Measurements from ENCODE around the gene TMEM240. TPM values are rescaled to one million over a fixed set of nuclear protein-coding genes. Genes with fewer than 3 reads are reported as not detected.
"Not testable (repeated sequence)": the region's sequence is repeated elsewhere in the genome, so short reads cannot be mapped to it uniquely, and the experiment has no call there.

Gene TMEM240
- total RNA-seq, 4 donors from 2014 or later: 1.0 to 1.7 (median 1.1) TPM; not detected in 1

- WGBS: 5% methylated on average over 8 of the region's 22 CpGs
- peaks cover 13% of the 10 kb centered on the region for H3K4me1 ChIP-seq
- DNase-seq (ENCODE audit: low spot score in 2 of 2); H3K36me3 ChIP-seq; H3K9me3 ChIP-seq; H3K27me3 ChIP-seq: not testable (repeated sequence)
- H3K27ac ChIP-seq: peak overlapping the region; percentile 76
- peak in 1 of 2 donors; percentile 18 for TF ChIP-seq CTCF (IDR thresholded peaks at IDR 0.05)
- H3K4me3 ChIP-seq: peak overlapping the region; percentile 28
Observed at GRCh38 chr1:1505366-1505798, 35.0 kb downstream of the TMEM240 start.

DNA sequence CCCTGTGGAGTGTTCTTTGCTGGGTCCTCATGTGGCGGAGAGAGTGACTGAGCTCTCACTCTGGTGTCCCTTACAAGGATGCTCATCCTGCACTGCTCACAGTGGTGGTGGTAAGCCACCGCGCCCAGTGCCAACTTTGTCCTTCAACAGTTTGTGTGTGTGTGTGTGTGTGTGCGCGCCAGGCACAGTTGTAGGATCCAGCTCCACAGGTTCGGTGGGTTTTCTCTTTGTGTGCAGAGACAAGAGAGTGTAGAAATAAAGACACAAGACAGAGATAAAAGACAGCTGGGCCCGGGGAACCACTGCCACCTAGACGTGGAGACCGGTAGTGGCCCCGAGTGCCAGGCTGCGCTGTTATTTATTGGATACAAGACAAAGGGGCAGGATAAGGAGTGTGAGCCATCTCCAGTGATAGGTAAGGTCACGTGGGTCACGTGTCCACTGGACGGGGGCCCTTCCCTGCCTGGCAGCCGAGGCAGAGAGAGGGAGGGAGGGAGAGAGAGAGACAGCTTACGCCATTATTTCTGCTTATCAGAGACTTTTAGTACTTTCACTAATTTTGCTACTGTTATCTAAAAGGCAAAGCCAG, 35.6 kb downstream of the TMEM240 start:
- TF ChIP-seq CTCF (IDR thresholded peaks at IDR 0.05): peak; percentile 76 to 86
- TF ChIP-seq POLR2AphosphoS5 (IDR thresholded peaks at IDR 0.05): peak in 1 of 3 donors; percentile 28
- H3K9me3 ChIP-seq, H3K36me3 ChIP-seq, H3K27me3 ChIP-seq: not testable (repeated sequence)
- Histone ChIP-seq H3K4me3 (peak overlapping the region; percentile 28), H3K4me1 (peaks cover 13% of the 10 kb centered on the region), H3K27ac (peak overlapping the region; percentile 76)
- WGBS: 25% methylated on average over 16 of the region's 16 CpGs
- DNase-seq (ENCODE audit: low spot score in 2 of 2): peak; percentile 89 to 92

- H3K27ac ChIP-seq; H3K4me1 ChIP-seq; H3K4me3 ChIP-seq; H3K27me3 ChIP-seq; DNase-seq (ENCODE audit: low spot score in 2 of 2); H3K9me3 ChIP-seq: not testable (repeated sequence)
- 100% methylated on average over 5 of the region's 18 CpGs for whole genome bisulfite sequencing
- H3K36me3 ChIP-seq: peaks cover 56% of the 10 kb centered on the region
Observed at GRCh38 chr1:1495461-1495975, 44.9 kb downstream of the TMEM240 start.

DNA sequence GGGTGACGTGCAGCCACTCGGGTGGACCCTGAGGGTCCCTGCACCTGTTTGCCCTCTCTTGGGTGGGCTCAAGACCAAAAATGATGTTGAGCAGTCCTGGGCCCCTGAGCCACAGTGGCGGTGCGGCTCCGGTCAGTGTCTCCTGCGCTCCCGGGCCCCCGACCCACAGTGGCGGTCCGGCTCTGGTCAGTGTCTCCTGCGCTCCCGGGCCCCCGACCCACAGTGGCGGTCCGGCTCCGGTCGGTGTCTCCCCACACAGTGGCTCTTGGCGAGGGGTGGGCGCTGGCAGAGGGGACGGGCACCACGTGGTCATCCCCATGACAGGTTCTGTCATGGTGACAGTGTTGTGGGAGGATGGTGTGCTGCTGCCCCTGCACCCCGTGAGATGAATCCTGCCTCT, 46.1 kb downstream of the TMEM240 start:
- not testable (repeated sequence) for H3K4me1 ChIP-seq; H3K9me3 ChIP-seq; H3K27me3 ChIP-seq; H3K27ac ChIP-seq; DNase-seq (ENCODE audit: low spot score in 2 of 2); H3K4me3 ChIP-seq
- H3K36me3 ChIP-seq: peaks cover 68% of the 10 kb centered on the region
- WGBS: 93% methylated on average over 2 of the region's 22 CpGs

DNA sequence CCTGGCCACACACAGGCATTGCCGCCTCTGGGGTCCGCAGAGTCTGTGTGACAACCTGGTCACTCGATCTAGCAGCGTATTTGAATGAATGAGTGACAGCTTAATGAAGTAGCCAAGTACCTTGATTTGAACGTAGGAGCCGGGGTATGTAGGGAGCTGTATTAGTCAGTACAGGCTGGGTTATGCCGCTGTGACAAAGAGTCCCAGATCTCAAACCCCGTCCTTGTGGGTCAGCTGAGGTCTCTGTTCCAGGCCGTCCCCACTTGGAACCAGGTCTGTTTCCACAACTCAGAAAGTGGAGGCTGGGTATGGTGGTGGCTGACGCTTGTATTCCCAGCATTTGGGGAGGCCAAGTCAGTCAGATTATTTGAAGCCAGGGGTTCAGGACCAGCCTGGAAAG, 48.8 kb downstream of the TMEM240 start:
- Histone ChIP-seq H3K36me3 (peaks cover 92% of the 10 kb centered on the region), H3K9me3 (no peaks in the 10 kb centered on the region), H3K27ac (no peak overlapping the region), H3K27me3 (no peaks in the 10 kb centered on the region), H3K4me1 (no peaks in the 10 kb centered on the region), H3K4me3 (no peak overlapping the region)
- TF ChIP-seq CTCF (IDR thresholded peaks at IDR 0.05): no peak
- TF ChIP-seq POLR2A (IDR thresholded peaks at IDR 0.05): no peak
- no peak for TF ChIP-seq POLR2AphosphoS5 (IDR thresholded peaks at IDR 0.05)
- no peak for TF ChIP-seq EP300 (IDR thresholded peaks at IDR 0.05)
- WGBS: 93% methylated on average over 10 of the region's 10 CpGs
- DNase-seq (ENCODE audit: low spot score in 2 of 2): no peak

DNA sequence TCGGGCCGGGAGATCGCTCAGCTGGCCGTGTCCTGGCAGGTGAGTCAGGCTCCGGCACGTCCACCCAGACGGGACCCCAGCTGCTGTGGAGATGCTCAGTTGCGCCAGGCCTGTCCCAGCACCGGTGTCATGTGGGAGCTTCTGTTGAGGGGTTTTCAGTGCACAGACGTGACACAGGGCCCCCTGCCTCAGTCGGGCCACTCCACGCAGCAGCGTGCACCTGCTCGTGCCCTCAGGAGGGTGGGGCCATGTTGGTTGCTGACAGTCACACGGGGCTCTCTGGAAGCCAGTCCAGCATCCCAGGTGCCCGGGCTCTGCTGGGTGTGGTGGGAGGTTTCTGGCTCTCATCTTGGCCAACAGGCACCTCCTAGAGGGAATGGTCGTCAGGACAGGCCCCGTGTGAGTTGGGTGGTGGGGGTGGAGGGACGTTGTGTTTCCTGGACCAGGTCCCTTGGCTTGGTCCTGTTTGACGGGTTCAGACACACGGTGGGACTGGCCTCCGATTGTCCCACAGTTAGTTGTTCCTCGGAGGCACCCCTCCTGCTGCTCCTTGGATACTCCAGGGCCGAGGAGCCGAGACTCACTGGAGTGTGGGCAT, 49.7 kb downstream of the TMEM240 start:
- 100% methylated on average over 2 of the region's 25 CpGs for WGBS
- Histone ChIP-seq H3K36me3 (peaks cover 94% of the 10 kb centered on the region), H3K9me3 (no peaks in the 10 kb centered on the region), H3K4me3 (no peak overlapping the region), H3K4me1 (no peaks in the 10 kb centered on the region), H3K27ac (no peak overlapping the region), H3K27me3 (no peaks in the 10 kb centered on the region)
- DNase-seq (ENCODE audit: low spot score in 2 of 2): no peak
- TF ChIP-seq POLR2AphosphoS5 (IDR thresholded peaks at IDR 0.05) (no peak), EP300 (IDR thresholded peaks at IDR 0.05) (no peak)

DNA sequence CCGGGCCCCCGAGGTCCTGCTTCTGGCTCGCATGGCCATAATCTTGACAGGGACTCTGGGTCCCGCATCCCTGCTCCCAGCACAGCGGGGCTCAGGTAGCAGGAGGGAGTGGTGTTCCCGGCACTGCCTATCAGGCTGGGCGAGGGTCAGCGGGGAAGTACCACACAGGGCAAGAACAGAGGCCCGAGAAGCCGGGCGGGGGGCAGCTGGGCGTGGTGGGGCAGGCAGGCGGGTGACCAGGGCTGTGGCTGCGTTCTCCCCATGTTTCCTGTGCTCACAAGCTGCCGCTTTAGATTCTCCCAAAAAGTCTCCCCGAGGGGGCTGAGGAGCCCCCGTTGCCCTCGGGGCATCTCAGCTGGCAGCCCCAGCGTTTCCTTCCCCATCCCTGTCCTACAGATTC, 50.6 kb downstream of the TMEM240 start:
- H3K36me3 ChIP-seq: peaks cover 94% of the 10 kb centered on the region
- H3K4me1 ChIP-seq: no peaks in the 10 kb centered on the region
- no peaks in the 10 kb centered on the region for H3K27me3 ChIP-seq
- no peak for DNase-seq (ENCODE audit: low spot score in 2 of 2)
- no peak overlapping the region for H3K4me3 ChIP-seq
- WGBS: 93% methylated on average over 6 of the region's 19 CpGs
- no peak overlapping the region for H3K27ac ChIP-seq
- no peak for TF ChIP-seq POLR2A (IDR thresholded peaks at IDR 0.05)
- no peaks in the 10 kb centered on the region for H3K9me3 ChIP-seq
